Spleen (tissue), 11 donors: ENCODE data around the gene PBRM1. TPM values are rescaled to one million over a fixed set of nuclear protein-coding genes. Genes with fewer than 3 reads are reported as not detected.

ENCODE experiments used
- DNase-seq: peaks from one replicate; pipeline ENCODE4 v3.0.0-alpha.2; 2020
- H3K27ac ChIP-seq, 8 donors: fragments of 200-600 bp; sonication (generic) in 7 of 8; 1 replicate in 4 of 8; 2 replicates in 4 of 8; pipeline versions ENCODE4 v1.5.0 to v1.8.0; 2016 to 2021; ENCODE audit warnings: inconsistent platforms in 4 of 8, mild to moderate bottlenecking in 4 of 8, moderate library complexity in 1 of 8
- H3K27me3 ChIP-seq, 7 donors: fragments of 200-600 bp; sonication (generic) in 6 of 7; replicated peaks in 1 of 7; 1 replicate in 4 of 7; 2 replicates in 3 of 7; pipeline versions ENCODE4 v1.5.0 to v1.8.0; 2016 to 2021; ENCODE audit warnings: inconsistent platforms in 3 of 7, mild to moderate bottlenecking in 1 of 7
- H3K36me3 ChIP-seq, 6 donors: fragments of 200-600 bp; sonication (generic) in 5 of 6; 1 replicate in 4 of 6; 2 replicates in 2 of 6; pipeline versions ENCODE4 v1.5.0 to v1.8.0; 2016 to 2021; ENCODE audit warnings: inconsistent platforms in 2 of 6
- H3K4me1 ChIP-seq, 6 donors: fragments of 200-600 bp; sonication (generic) in 5 of 6; 1 replicate in 3 of 6; 2 replicates in 3 of 6; pipeline versions ENCODE4 v1.5.0 to v1.8.0; 2016 to 2021; ENCODE audit warnings: inconsistent platforms in 3 of 6
- H3K4me3 ChIP-seq, 8 donors: fragments of 200-600 bp; sonication (generic) in 7 of 8; 1 replicate in 4 of 8; 2 replicates in 4 of 8; pipeline versions ENCODE4 v1.5.0 to v1.8.0; 2016 to 2021; ENCODE audit warnings: inconsistent platforms in 4 of 8, mild to moderate bottlenecking in 4 of 8, moderate library complexity in 2 of 8
- H3K9me3 ChIP-seq, 8 donors: fragments of 200-600 bp; sonication (generic) in 7 of 8; 1 replicate in 4 of 8; 2 replicates in 4 of 8; pipeline versions ENCODE4 v1.5.0 to v1.8.0; 2016 to 2021; ENCODE audit warnings: inconsistent platforms in 4 of 8
- POLR2A ChIP-seq, 3 donors: fragments of 450-650 bp; IDR thresholded peaks; one replicate each; pipeline ENCODE4 v1.5.1; 2017; ENCODE audit warnings: antibody characterized with exemption in 3 of 3, mild to moderate bottlenecking in 1 of 3
- POLR2AphosphoS5 ChIP-seq, 3 donors: sonication (generic); formaldehyde crosslinking; IDR thresholded peaks; one replicate each; pipeline ENCODE4 v1.5.1; 2017; ENCODE audit warnings: antibody characterized with exemption in 3 of 3
- WGBS, 5 donors: extraction: QIAGEN DNeasy Blood & Tissue Kit in 3 of 5; methylation state at CpG; one replicate each; pipeline versions ENCODE4 v1.1.5 to v1.1.7; 2013 to 2018; 5-methylcytosine and 5-hydroxymethylcytosine counted together
- intact Hi-C: fragments of 100-400 bp; cut with DNase I; formaldehyde crosslinking; loops from one replicate; pipeline ENCODE4 v1.15.0; 2023; ENCODE audit warnings: low total_unique reads
- polyA plus RNA-seq, 3 donors: library from polyadenylated mRNA; stranded (reverse); fragments of 200-250 nt; gene quantifications; one replicate each; pipeline ENCODE4 v1.2.1, GENCODE V29; 2013
- total RNA-seq, 7 donors: library from RNA; depleted of rRNA in 3 of 7; stranded (reverse); fragments of >200 nt in 3 of 7; fragmentation: NEBNext Ultra II Directional in 4 of 7; extraction: Animal tissue kit (Norgen Biotek cat#: 25700) in 4 of 7; gene quantifications; one replicate each; pipeline versions ENCODE4 v1.1.0 to v1.2.1, GENCODE V29; 2016 to 2021
- TF ChIP-seq, protein P1 (sequence below), 11 experiments: fragments of 200-600 bp in 7 of 11; fragments of 450-650 bp in 4 of 11; sonication (generic) in 4 of 11; IDR thresholded peaks in 8 of 11; conservative IDR thresholded peaks in 3 of 11; 1 replicate in 7 of 11; 2 replicates in 4 of 11; pipeline versions ENCODE4 v1.4.0 to v1.8.0; 2016 to 2021; ENCODE audit warnings: antibody characterized with exemption in 11 of 11, inconsistent platforms in 4 of 11, mild to moderate bottlenecking in 1 of 11
- donor health status: healthy with polysubstance abuse.
- donor health status: DM: no; HTN: no; CAD: no; lungs with moderate emphysema.
- donor health status: DM: no; HTN: no; CAD: no.
- donor health status: Bipolar disorder and iron deficiency.
- donor health status: healthy.
- donor health status: DM: no; HTN: no; CAD: no.
- donor health status: DM: yes; HTN: yes; CAD: no.

PBRM1 gene
- total and polyA plus RNA-seq, 10 donors: 5.7 to 125 (median 69.5) TPM

- no peaks in the 10 kb centered on the region for H3K9me3 ChIP-seq
- DNase-seq: no peak
- no peak overlapping the region for H3K27ac ChIP-seq
- peak in 1 of 3 donors; percentile 58 for TF ChIP-seq POLR2AphosphoS5 (IDR thresholded peaks at IDR 0.05)
- TF ChIP-seq, protein P1, sequence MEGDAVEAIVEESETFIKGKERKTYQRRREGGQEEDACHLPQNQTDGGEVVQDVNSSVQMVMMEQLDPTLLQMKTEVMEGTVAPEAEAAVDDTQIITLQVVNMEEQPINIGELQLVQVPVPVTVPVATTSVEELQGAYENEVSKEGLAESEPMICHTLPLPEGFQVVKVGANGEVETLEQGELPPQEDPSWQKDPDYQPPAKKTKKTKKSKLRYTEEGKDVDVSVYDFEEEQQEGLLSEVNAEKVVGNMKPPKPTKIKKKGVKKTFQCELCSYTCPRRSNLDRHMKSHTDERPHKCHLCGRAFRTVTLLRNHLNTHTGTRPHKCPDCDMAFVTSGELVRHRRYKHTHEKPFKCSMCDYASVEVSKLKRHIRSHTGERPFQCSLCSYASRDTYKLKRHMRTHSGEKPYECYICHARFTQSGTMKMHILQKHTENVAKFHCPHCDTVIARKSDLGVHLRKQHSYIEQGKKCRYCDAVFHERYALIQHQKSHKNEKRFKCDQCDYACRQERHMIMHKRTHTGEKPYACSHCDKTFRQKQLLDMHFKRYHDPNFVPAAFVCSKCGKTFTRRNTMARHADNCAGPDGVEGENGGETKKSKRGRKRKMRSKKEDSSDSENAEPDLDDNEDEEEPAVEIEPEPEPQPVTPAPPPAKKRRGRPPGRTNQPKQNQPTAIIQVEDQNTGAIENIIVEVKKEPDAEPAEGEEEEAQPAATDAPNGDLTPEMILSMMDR (IDR thresholded peaks at IDR 0.05 in 8 of 11, conservative IDR thresholded peaks at IDR 0.05 in 3 of 11): no peak
- H3K36me3 ChIP-seq: peaks cover 0 to 100% (median 27%) of the 10 kb centered on the region in 6 donors
- intact Hi-C loops: no loop called here
- H3K4me3 ChIP-seq: no peak overlapping the region
- peaks cover 0 to 6% (median 0%) of the 10 kb centered on the region in 6 donors for H3K4me1 ChIP-seq
- 88 to 93% (median 89%) methylated on average over 7 of the region's 7 CpGs for WGBS, 5 donors
- H3K27me3 ChIP-seq: no peaks in the 10 kb centered on the region
These were observed 174.2 kb downstream of the PBRM1 start for GRCh38 chr3:52511509-52511908.

DNA sequence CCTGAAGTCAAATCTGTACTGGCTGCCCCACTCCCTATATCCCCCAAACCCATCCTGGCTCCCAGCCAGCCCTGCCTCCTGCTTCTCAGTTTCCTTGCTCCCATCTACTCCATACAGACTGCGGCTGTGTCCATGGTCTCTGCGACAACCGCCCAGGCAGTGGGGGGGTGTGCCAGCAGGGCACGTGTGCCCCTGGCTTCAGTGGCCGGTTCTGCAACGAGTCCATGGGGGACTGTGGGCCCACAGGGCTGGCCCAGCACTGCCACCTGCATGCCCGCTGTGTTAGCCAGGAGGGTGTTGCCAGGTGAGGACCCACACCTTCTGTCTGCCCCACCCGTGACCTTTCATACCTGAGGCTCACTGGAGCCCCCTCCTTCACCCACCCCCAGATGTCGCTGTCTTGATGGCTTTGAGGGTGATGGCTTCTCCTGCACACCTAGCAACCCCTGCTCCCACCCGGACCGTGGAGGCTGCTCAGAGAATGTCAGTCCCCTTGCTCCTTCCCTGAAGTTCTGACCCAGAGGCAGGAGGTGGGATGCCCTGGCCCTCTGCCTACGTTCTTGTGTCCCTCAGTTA, 175.9 kb downstream of the PBRM1 start:
- Histone ChIP-seq H3K4me3 (no peak overlapping the region), H3K27me3 (no peaks in the 10 kb centered on the region), H3K9me3 (no peaks in the 10 kb centered on the region), H3K4me1 (peaks cover 0 to 6% (median 0%) of the 10 kb centered on the region in 6 donors), H3K36me3 (peaks cover 0 to 100% (median 29%) of the 10 kb centered on the region in 6 donors), H3K27ac (no peak overlapping the region)
- DNase-seq: no peak
- WGBS, 5 donors: 79 to 88% (median 83%) methylated on average over 8 to 12 of the region's 12 CpGs
- TF ChIP-seq POLR2AphosphoS5 (IDR thresholded peaks at IDR 0.05) (peak in 2 of 3 donors; percentile 27 to 50), POLR2A (IDR thresholded peaks at IDR 0.05) (no peak)
- intact Hi-C loops: no loop called here

GRCh38 chr3:52507359-52507758, 178.4 kb downstream of the PBRM1 start:
- H3K36me3 ChIP-seq: peaks cover 0 to 100% (median 24%) of the 10 kb centered on the region in 6 donors
- intact Hi-C loops: no loop called here
- no peaks in the 10 kb centered on the region for H3K27me3 ChIP-seq
- no peak overlapping the region for H3K4me3 ChIP-seq
- WGBS, 5 donors: 76 to 96% (median 87%) methylated on average over 5 of the region's 5 CpGs
- DNase-seq: no peak
- H3K27ac ChIP-seq: no peak overlapping the region
- H3K9me3 ChIP-seq: no peaks in the 10 kb centered on the region
- no peak for TF ChIP-seq POLR2AphosphoS5 (IDR thresholded peaks at IDR 0.05)
- no peak for TF ChIP-seq POLR2A (IDR thresholded peaks at IDR 0.05)
- TF ChIP-seq, protein P1 (IDR thresholded peaks at IDR 0.05 in 8 of 11, conservative IDR thresholded peaks at IDR 0.05 in 3 of 11): no peak
- no peaks in the 10 kb centered on the region for H3K4me1 ChIP-seq

DNA sequence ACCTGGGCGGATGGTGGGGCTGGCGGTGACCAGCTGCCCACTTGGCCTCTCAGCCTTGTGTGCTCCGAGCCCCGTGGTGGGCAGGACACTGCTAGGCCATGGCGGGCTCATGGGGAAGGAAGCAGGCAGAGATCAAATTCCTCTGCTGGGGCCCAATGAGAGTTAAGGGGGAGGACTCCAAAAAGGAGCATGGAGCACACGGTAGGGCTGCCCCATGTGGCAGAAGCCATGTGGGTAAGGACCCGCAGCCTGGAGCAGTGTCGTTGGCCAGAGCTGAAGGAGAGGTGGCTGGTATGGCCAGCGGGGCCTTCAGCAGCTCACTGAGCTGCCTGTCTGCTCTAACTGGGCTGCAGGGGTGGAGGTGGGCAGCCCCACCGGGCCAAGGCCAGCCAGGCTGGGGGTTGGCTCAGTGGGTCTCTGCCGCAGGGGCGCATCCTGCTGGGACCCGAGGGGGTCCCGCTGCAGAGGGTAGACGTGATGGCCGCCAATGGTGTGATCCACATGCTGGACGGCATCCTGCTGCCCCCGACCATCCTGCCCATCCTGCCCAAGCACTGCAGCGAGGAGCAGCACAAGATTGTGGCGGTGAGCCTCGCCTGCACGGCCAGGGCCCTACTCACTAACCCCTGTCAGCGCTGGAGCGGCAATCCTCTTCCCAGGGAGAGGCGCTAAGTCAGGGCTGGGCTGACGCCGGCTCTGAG, 179.3 kb downstream of the PBRM1 start:
- Histone ChIP-seq H3K9me3 (no peaks in the 10 kb centered on the region), H3K4me1 (peaks cover 0 to 6% (median 0%) of the 10 kb centered on the region in 6 donors), H3K27me3 (no peaks in the 10 kb centered on the region), H3K27ac (no peak overlapping the region), H3K36me3 (peaks cover 0 to 100% (median 24%) of the 10 kb centered on the region in 6 donors), H3K4me3 (no peak overlapping the region)
- TF ChIP-seq POLR2AphosphoS5 (IDR thresholded peaks at IDR 0.05): peak in 1 of 3 donors; percentile 51
- TF ChIP-seq, protein P1 (IDR thresholded peaks at IDR 0.05 in 8 of 11, conservative IDR thresholded peaks at IDR 0.05 in 3 of 11): no peak
- 79 to 91% (median 86%) methylated on average over 21 to 27 of the region's 27 CpGs for WGBS, 5 donors
- DNase-seq: no peak
- intact Hi-C loops: no loop called here
